Measurements from ENCODE around the gene SPSB4. TPM values are rescaled to one million over a fixed set of nuclear protein-coding genes. Genes with fewer than 3 reads are reported as not detected.

Gene SPSB4
- total and polyA plus RNA-seq, 2 of the 8 experiments (the other 6 are each of a cell fraction or from before 2014, with no cell fraction given), result 15.1 to 17.2 TPM

DNA sequence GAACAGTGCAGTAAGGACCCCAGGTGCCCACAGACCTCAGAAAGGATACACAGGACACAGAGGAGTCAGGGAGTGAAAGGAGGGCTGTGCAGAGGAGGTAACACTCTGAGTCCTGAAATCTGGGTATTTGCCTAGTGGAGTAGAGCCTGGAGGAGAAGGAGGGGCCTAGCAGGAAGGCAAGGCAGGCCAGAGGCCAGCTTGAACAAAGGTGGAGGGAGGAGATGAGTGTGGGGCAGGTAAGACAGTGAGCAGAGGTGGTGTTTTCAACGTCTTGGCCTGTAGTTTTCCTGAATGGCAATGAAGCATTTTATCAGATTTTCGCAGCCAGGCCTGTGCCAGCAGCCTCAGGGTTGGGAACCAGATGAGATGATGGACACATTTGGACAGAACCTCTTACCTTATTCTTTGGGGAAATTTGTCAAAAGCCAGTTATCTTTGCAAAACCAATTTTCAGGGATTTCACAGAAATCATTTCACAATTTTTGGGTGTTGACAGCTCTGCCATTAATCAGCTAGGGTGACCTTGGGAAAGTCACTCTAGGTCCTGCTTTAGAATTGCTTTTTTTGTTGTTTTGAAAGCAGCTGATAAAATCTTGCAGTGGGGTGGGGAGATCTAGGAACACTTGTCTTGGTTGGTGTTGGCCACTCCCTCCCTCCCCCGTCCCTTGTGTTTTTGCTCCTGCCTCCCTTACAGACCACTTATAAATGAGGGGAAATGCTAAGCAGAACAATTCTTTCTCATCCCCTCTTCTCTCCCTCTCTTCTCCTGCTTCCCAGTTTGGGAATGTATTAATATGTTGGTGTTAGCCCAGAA, 38.4 kb downstream of the SPSB4 start (continued):
- TF ChIP-seq RNF2 (IDR thresholded peaks at IDR 0.05; ENCODE audit: borderline replicate concordance, low read depth, low read length, missing control alignments, poor library complexity, severe bottlenecking) (no peak), EGR1 (IDR thresholded peaks at IDR 0.05; ENCODE audit: borderline replicate concordance, low read depth, low read length) (no peak), BCL11A (IDR thresholded peaks at IDR 0.05; ENCODE audit: low read depth in 2 of 2, low read length in 2 of 2) (no peak)

Data from H1 (cell line).